ENCODE results near the gene PARK7.

The PARK7 gene

DNA sequence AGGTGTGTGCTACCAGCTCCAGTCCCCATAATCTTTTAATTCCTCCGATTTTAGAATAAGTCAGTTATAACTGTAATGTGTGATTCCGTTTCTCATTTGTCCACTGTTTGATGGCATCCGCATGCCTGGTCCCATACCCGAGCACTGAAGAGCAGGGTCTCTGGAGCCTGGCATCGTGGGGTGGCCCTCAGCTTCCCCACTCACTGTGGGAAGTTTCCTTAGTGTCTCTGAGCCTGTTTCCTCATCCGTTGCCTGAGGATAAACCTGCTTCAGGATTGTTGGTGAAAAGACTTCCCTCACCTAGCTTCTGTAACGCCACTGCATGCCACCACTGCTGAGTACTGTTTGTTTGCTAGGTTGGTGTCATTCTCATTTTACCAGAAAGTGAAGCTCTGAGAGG, 19.5 kb downstream of the PARK7 start:
- in situ Hi-C loops (cut with MboI; ENCODE audit: low sequenced_read_pairs): no loop called here

GRCh38 chr1:7983086-7983778, 21.7 kb downstream of the PARK7 start:
- in situ Hi-C loops (cut with MboI; ENCODE audit: low sequenced_read_pairs): no loop called here

DNA sequence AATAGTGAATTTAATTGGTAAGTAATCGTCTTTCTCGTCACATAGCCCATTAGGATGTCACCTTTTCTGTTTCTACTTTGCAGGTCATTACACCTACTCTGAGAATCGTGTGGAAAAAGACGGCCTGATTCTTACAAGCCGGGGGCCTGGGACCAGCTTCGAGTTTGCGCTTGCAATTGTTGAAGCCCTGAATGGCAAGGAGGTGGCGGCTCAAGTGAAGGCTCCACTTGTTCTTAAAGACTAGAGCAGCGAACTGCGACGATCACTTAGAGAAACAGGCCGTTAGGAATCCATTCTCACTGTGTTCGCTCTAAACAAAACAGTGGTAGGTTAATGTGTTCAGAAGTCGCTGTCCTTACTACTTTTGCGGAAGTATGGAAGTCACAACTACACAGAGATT, 23.3 kb downstream of the PARK7 start:
- in situ Hi-C loops (cut with MboI; ENCODE audit: low sequenced_read_pairs): no loop called here

DNA sequence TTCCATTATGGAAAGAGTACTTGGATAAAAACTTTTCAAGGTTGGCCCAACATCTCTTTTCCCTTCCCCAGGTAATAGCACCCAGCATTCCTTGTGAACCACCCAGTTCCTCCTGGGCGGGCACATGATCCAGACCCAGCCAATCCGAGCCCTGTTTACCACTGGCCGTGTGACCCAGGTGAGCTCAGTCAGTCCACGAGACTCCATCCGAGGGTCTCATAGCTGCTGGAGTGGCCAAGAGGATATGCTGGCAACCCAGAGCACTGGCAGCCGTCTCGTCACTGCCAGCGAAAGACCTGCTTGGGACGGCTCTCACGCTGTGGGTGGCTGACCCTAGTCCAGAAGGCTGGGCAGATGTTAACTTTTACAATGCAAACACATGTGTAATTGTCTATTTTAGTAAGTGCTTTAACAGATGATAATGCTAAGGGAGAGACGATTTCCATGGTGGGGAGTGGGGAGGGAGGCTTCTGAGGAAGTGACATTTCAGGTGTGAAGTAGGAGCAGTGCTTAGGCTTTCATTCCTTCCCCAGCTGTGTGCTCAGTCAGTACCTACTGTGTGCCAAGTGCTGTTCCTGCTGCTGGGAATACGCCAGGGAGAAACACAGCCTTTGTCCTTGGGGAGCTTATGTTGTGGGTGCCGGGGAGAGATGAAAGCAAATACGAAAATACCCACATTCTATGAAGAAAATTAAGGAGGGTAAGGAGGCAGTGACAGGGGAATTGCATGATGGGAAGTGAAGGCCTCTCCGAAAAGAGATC, 24.5 kb downstream of the PARK7 start:
- in situ Hi-C loops (cut with MboI; ENCODE audit: low sequenced_read_pairs): no loop called here

- in situ Hi-C loops (cut with MboI; ENCODE audit: low sequenced_read_pairs): no loop called here
These were observed 26.0 kb downstream of the PARK7 start for GRCh38 chr1:7987528-7987927.

DNA sequence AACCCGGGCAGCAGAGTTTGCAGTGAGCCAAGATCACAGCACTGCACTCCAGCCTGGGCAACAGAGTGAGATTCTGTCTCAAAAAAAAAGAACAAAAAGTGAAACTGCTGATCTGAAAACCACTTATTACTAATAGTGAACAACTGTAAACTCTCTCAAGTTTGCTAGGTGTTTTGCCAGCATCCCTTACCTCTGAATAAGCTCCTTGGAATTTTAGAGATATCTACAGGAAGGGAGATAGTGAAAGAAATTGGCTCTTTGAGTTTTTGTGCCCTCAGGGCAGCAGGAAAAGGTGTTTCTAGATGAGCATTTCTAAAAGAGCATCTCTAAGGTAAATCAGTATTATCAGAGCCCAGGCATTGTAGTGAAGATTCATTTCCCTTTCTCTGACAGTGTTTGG, 27.1 kb downstream of the PARK7 start:
- in situ Hi-C loops (cut with MboI; ENCODE audit: low sequenced_read_pairs): no loop called here

- in situ Hi-C loops (cut with MboI; ENCODE audit: low sequenced_read_pairs): no loop called here
These were observed 28.4 kb downstream of the PARK7 start for GRCh38 chr1:7989762-7990428.

DNA sequence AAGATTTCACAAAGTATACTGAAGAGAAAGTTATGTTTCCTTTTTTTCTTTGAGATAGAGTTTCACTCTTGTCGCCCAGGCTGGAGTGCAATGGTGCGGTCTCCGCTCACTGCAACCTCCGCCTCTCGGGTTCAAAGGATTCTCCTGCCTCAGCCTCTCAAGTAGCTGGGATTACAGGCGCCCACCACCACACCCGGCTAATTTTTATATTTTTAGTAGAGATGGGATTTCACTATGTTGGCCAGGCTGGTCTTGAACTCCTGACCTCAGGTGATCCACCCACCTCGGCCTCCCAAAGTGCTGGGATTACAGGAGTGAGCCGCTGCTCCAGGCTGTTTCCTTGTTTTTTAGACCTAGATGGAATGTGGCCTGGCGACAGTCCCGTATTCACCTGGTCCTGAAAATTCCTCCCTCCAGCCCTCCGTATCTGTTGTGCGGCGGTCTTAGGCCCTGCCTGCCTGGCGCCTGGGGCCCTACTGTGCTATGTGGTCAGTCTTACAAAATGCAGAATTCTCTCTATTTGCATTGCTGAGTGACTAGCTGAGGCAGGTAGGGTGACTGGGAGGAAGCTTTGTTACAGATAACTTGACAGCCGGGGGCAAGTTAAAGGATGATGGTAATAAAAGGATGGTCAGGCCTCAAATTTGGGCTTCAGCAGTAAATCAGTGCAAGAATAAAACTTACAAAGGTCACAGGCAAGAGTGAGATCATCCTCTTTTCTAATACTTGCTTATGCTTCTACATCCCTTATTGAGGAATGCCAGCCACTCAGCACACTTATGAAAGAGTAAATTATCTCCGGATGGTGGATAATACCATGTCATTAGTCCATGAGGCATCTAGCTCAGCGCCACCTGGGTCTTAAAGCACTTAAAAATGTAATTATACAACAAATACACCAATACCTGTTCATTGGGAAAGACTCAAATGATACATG, 30.3 kb downstream of the PARK7 start:
- in situ Hi-C loops (cut with MboI; ENCODE audit: low sequenced_read_pairs): no loop called here

GRCh38 chr1:7992885-7993284, 31.4 kb downstream of the PARK7 start:
- in situ Hi-C loops (cut with MboI; ENCODE audit: low sequenced_read_pairs): no loop called here

DNA sequence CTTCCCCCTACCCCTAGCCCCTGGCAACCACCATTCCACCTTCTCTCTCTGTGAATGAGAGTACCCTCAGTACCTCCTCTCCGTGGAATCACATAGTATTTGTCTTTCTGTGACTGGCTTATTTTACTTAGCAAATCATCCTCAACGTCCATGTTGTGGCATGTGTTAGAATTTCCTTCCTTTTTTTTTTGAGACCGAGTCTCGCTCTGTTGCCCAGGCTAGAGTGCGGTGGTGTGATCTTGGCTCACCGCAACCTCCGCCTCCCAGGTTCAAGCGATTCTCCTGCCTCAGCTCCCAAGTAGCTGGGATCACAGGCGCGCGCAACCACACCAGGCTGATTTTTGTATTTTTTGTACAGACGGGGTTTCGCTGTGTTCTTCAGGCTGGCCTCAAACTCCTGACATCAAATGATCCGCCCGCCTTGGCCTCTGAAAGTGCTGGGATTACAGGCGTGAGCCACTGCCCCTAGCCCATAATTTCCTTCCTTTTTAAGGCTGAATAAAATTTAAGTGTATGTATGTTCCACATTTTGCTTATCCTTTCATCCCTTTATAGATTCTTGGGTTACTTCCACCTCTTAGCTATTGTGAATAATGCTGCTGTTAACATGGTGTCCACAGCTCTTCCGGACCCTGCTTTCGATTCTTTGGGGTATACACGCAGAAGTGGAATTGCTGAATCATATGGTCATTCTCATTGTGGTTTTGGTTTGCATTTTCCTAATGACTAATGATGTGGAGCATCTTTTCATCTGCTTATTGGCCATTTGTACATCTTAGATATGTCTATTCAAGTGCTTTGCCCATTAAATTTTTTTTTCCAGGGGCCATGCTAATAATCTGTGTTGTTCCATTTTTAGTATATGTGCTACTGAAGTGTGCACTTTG, 32.3 kb downstream of the PARK7 start:
- in situ Hi-C loops (cut with MboI; ENCODE audit: low sequenced_read_pairs): no loop called here

GRCh38 chr1:7994827-7995226, 33.3 kb downstream of the PARK7 start:
- in situ Hi-C loops (cut with MboI; ENCODE audit: low sequenced_read_pairs): no loop called here

GRCh38 chr1:7995437-7995836, 33.9 kb downstream of the PARK7 start:
- in situ Hi-C loops (cut with MboI; ENCODE audit: low sequenced_read_pairs): no loop called here

DNA sequence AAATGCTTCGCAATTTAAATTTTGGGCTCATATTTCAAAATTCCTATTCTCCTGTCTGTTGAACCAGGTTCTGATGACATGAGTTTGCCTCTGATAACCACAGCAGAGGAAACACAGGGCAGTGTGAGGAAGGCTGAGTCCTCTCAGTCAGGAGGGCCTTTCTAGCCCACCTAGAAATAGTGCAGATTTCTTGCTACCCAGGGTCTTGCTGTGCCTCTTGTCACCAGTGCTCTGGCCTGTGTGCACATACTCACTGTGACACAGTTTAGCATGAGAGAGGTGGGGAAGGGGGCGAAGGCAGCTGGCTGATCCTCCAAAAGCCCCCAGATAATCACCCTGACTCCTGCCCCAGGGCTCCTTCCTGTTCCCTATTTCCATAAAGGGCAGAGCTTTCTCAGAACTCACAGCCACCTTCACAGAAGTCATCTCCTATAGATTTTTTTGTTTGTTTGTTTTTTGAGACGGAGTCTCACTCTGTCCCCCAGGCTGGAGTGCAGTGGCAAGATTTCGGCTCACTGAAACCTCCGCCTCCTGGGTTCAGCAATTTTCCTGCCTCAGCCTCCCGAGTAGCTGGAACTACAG, 40.9 kb downstream of the PARK7 start:
- in situ Hi-C loops (cut with MboI; ENCODE audit: low sequenced_read_pairs): no loop called here

DNA sequence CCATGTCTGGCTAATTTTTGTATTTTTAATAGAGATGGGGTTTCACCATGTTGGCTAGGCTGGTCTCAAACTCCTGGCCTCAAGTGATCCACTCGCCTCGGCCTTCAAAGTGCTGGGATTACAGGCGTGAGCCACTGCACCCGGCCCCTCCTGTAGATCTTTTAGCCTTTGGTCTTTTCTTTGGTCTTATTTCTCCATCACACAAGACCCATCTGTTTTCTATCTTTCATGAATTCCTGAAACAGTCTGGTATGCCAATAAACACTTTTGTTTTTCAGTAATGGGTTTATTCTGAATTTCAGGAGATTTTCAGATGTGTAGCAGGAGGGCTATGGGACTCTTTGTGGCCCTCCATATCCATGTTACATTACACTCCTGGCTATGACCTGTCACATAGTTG, 41.4 kb downstream of the PARK7 start:
- in situ Hi-C loops (cut with MboI; ENCODE audit: low sequenced_read_pairs): no loop called here

DNA sequence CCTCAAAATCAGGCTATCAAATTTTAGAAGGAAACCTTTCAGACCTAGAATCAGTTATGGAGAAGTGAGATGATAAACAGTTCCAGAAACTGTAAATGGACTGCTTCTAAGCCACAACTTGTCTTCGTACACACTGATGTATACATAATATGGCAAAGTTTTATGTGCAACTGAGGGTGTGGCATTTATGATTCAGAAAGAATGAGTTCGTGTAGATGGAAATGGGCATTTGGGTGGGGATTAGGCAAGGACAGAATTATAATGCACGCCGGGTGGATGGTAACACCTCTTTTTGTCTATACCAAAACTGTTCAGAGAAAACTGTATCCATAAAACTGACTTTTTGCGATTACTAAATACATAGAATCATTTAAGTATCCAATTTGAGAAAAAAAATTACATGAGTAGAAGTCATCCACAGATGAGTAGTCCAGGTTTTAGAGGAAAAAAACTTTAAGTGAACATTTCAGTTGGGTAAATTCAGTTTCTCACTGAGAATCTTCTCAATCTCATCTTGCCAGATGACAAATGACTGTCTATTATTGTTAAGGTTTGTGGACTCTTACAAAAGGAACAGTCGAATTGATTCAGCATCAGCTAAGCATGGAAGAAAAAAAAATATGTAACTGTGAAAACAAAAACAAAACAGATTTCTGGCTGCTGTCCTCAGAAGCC, 42.1 kb downstream of the PARK7 start:
- in situ Hi-C loops (cut with MboI; ENCODE audit: low sequenced_read_pairs): no loop called here

- in situ Hi-C loops (cut with MboI; ENCODE audit: low sequenced_read_pairs): no loop called here
These were observed 42.7 kb downstream of the PARK7 start for GRCh38 chr1:8004113-8004802.

DNA sequence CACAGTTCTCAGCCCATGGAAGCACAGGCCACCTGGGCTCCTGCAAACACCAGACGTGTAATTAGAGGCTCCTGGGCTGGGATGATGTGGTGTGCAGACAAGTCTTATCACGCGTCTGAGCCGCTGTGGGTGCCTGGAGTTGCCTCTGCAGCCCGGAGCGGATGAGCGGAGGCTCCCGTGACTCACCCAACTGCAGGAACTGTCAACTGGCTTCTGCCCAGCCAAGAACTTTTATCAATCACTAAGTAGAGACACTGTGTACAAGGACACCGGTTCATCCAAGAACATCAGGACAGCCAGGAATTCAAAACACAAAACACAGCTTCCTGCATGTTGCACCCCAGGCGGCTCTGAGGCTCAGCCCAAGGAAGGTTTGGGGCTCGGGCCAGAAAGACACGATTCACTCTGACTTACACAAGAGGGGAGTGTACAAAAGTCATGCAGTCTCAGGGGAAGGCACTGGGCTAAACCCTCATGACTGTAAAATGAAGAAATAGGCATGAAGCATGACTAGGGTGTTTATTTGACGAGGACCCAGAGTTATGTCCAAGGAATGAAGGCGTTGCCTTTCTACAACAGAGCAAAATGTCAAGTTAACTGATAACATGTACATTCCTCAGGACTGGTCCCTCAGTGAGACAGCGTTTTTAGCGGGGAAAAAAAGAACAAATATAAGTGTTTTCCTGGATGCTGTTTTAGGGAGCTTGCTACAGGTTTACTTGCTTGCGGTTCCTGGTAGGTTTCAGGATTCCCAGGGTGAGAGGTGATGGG, 43.5 kb downstream of the PARK7 start:
- in situ Hi-C loops (cut with MboI; ENCODE audit: low sequenced_read_pairs): no loop called here
